Mesodermal cell (in vitro differentiated cells): ENCODE data around the gene DGKD.
A peak's percentile ranks its signal among the peaks of the same experiment; 100 is the strongest.

Source experiments
- H3K27ac ChIP-seq: 2 replicates; pipeline ENCODE4 v1.7.0; 2013; ENCODE audit warnings: mild to moderate bottlenecking, low read depth, low read length, moderate library complexity; ENCODE audit not compliant: severe bottlenecking
- H3K36me3 ChIP-seq: 2 replicates; pipeline ENCODE4 v1.7.1; 2013; ENCODE audit warnings: mild to moderate bottlenecking, low read length, moderate library complexity; ENCODE audit not compliant: control insufficient read depth, insufficient read depth
- H3K4me1 ChIP-seq: one replicate; pipeline ENCODE4 v1.7.1; 2013; ENCODE audit warnings: mild to moderate bottlenecking, low read length; ENCODE audit not compliant: insufficient read depth, control insufficient read depth, poor library complexity, severe bottlenecking
- H3K4me3 ChIP-seq: 2 replicates; pipeline ENCODE4 v1.7.0; 2013; ENCODE audit warnings: low read length, control low read depth, mild to moderate bottlenecking; ENCODE audit not compliant: insufficient read depth, poor library complexity, severe bottlenecking; ENCODE audit errors: extremely low read depth
- H3K9me3 ChIP-seq: 2 replicates; pipeline ENCODE4 v1.7.1; 2013; ENCODE audit warnings: mild to moderate bottlenecking, low read length, moderate library complexity; ENCODE audit not compliant: control insufficient read depth
- WGBS, 2 experiments: methylation state at CpG; one replicate each; pipeline ENCODE4 v1.1.5; 2013; ENCODE audit warnings: missing lambda C conversion rate in 2 of 2; ENCODE audit not compliant: insufficient coverage in 2 of 2; 5-methylcytosine and 5-hydroxymethylcytosine counted together

The DGKD gene

DNA sequence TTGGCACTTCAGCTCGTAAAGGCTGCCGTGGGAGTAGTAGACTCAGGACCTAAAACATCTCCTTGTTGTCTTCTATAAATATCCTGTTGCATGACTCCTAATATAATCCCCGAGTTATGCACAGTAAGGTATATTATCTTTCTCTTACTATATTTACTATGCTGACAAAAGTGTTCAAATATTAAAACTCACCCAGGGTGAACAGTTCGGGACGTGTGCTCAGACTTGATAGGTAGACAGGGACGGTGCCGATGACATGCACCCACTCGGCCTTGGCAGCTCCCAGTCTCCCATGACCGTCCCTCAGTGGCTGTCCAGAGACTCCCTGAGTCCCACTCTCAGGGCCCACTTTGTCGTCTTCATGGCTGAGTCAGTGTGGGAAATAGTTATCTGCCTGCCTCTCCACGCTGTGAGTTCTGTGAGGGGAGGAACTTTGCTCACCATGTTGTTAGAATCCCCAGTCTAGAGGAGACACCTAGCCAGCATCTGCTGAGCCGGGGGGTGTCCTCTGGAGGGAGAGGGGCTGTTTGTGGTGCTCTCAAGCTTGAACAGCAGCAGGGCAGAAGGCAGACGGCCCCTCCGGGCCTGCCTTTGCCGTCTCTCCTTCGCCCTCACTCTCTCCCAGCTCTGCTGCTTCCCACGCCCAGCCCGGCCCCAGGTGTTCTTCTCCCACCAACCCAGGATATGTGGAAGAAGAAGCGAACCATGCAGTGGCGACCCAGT is 75.0 kb downstream of the DGKD start:
- H3K9me3 ChIP-seq: peaks cover 8% of the 10 kb centered on the region
- H3K36me3 ChIP-seq: no peaks in the 10 kb centered on the region
- peaks cover 16% of the 10 kb centered on the region for H3K4me1 ChIP-seq
- H3K4me3 ChIP-seq: no peak overlapping the region
- 91 to 95% methylated on average over 12 to 13 of the region's 20 CpGs for WGBS, 2 experiments
- peak overlapping the region; percentile 59 for H3K27ac ChIP-seq

DNA sequence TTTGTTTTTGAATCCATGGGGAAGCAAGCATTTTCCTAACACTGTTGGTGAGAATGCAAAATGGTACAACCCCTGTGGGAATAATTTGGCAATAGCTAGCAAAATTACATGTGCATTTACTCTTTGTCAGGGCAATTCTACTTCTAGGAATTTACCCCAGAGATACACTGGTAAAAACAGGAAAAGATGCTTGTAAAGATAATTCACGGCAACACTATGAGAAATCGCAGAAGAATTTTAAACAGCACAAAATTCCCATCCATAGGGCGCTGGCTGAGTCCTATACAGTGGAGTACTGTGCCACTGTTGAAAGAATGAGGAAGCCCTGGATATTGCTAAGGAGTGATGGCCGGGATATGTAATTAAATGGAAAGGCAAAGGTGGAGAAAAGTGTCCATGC is 75.8 kb downstream of the DGKD start:
- H3K36me3 ChIP-seq: no peaks in the 10 kb centered on the region
- no peak overlapping the region for H3K4me3 ChIP-seq
- H3K9me3 ChIP-seq: peaks cover 8% of the 10 kb centered on the region
- peak overlapping the region; percentile 59 for H3K27ac ChIP-seq
- WGBS, 2 experiments: 90 to 100% methylated on average over 2 of the region's 4 CpGs
- peaks cover 16% of the 10 kb centered on the region for H3K4me1 ChIP-seq

DNA sequence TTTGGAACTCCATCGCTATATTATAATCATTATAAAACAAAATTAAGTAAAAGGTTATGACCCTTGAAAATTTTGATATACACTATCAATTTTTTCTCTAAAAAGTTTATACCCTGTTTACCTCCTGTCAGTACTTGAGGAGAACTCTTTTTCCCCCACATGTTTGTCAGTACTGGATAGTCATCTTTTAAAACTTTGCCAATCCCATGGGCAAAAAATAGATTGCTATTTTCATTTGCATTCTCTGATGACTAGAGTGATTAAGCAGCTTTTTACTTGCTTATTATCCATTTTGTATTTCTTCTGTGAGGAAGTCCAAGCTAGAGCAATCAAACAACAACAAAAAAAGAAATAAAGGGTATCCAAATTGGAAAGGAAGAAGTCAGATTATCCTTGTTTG is 76.4 kb downstream of the DGKD start:
- WGBS, 2 experiments: no CpG with 5 or more reads among the region's 1 CpG
- no peak overlapping the region for H3K4me3 ChIP-seq
- H3K4me1 ChIP-seq: peaks cover 16% of the 10 kb centered on the region
- peaks cover 2% of the 10 kb centered on the region for H3K36me3 ChIP-seq
- peaks cover 5% of the 10 kb centered on the region for H3K9me3 ChIP-seq
- H3K27ac ChIP-seq: no peak overlapping the region

DNA sequence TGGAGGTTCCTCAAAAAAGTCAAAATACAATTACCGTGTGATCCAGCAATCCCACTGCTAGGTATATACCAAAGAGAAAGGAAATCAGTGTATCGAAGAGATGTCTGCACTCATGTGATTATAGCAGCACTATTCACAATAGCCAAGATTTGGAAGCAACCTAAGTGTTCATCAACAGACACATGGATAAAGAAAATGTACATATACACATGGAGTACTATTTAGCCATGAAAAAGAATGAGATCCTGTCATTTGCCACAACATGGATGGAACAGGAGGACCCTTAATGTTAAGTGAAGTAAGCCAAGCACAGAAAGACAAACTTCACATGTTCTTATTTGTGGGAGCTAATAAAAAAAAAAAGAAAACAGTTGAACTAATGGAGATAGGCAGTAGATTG is 78.7 kb downstream of the DGKD start:
- Histone ChIP-seq H3K36me3 (peaks cover 26% of the 10 kb centered on the region), H3K4me3 (no peak overlapping the region), H3K27ac (no peak overlapping the region), H3K4me1 (peaks cover 16% of the 10 kb centered on the region), H3K9me3 (no peaks in the 10 kb centered on the region)
- 100% methylated on average over 1 of the region's 2 CpGs; no CpG with 5 or more reads in 1 of the 2 experiments for WGBS, 2 experiments

DNA sequence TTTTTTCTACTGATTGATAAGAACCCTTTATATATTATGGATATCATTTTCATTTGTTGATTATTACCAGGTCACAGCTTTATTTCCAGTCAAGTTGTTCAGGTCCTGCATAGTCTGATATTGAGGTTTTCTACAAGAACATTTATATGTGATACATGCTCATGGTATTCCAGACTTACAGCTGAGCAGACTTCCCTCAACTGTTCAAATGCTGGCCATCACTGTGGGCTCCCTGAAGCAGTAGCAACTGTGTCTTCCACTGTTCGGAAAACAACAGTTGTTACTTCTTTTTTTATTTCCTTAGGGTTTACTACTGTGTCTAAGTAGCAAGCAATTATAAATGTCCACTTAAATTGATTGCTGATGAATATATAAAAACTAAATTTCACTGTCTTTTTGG is 79.5 kb downstream of the DGKD start:
- WGBS, 2 experiments: no CpG with 5 or more reads among the region's 1 CpG
- H3K27ac ChIP-seq: no peak overlapping the region
- no peak overlapping the region for H3K4me3 ChIP-seq
- H3K4me1 ChIP-seq: peaks cover 16% of the 10 kb centered on the region
- H3K36me3 ChIP-seq: peaks cover 30% of the 10 kb centered on the region
- no peaks in the 10 kb centered on the region for H3K9me3 ChIP-seq

DNA sequence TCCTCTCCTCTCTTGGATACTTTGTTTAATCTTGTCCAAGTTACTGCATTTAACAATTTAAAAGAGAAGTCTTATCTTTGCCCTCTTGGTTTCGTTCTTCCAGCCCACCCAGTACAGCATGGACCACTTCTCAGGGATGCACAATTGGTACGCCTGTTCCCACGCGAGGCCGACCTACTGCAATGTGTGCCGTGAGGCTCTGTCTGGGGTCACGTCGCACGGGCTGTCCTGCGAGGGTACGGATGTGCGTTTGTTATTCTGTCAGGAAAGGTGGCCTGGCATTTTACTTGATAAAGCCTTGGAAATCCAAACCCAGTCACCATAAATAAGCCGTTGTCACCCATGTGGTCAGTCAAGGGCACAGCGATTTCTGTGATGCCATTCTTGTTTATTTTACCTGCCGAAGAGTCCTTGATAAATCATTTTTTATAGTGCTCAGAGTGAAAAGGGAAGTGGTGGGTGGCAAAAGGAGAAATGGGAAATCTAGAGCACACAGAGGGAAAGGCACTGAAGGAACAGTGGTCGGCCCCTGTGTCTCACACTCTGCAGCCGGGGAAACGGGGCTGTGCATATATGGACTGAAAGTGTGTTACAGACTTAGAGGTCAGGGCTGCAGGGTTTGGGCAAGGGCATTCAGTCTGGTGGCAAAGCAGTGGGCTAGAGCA is 80.5 kb downstream of the DGKD start:
- H3K9me3 ChIP-seq: no peaks in the 10 kb centered on the region
- peaks cover 8% of the 10 kb centered on the region for H3K4me1 ChIP-seq
- no peak overlapping the region for H3K27ac ChIP-seq
- H3K4me3 ChIP-seq: no peak overlapping the region
- WGBS, 2 experiments: 95 to 96% methylated on average over 17 to 18 of the region's 18 CpGs
- peaks cover 30% of the 10 kb centered on the region for H3K36me3 ChIP-seq

DNA sequence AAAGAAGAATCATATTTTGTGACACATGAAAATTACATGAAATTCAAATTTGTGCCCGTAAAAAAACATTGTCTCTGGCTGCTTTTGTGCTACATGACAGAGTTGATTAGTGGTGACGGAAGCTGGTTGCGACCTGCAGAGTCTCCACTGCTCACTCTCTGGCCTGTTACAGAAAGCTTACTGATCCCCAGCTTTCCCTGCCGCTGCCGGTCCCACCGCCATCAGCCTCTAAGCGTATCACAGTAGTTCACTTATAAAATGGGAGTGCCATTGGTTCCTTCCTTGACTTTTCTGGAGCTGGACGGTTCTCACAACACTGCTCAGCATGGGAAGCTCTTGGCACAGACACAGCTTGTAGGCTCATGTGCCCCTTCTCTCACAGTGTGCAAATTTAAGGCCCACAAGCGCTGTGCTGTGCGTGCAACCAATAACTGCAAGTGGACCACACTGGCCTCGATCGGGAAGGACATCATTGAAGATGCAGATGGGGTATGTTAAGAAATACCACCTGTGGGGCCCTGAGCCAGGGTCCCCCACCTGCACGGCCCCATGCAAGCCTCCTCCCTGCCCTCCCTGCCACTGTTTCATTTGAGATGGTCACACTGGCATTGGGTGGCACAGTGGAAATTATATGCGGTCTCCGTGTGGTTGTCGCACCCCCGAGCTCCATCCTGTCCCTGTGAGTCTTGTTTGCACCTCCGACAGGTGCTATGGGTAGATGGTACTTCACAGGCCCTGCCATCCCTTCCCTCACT is 81.3 kb downstream of the DGKD start:
- 95 to 96% methylated on average over 17 of the region's 18 CpGs for WGBS, 2 experiments
- Histone ChIP-seq H3K9me3 (no peaks in the 10 kb centered on the region), H3K36me3 (peaks cover 30% of the 10 kb centered on the region), H3K4me3 (no peak overlapping the region), H3K27ac (no peak overlapping the region), H3K4me1 (peaks cover 4% of the 10 kb centered on the region)

DNA sequence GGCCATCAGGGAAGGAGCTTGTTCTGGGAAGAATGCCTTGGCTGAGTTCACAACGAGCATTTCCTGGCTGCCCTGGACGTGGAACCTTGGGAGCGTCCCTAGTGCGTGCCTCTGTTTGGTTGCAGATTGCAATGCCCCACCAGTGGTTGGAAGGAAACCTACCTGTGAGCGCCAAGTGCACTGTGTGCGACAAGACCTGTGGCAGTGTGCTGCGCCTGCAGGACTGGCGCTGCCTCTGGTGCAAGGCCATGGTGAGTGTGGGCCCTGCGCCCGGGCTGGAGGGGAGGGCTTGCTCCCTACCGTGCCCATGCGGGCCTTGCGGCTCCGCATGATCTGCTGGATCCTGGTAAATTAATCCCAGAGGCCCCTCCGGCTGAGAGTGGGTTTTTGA is 81.9 kb downstream of the DGKD start:
- no peaks in the 10 kb centered on the region for H3K4me1 ChIP-seq
- no peaks in the 10 kb centered on the region for H3K9me3 ChIP-seq
- H3K4me3 ChIP-seq: no peak overlapping the region
- peaks cover 30% of the 10 kb centered on the region for H3K36me3 ChIP-seq
- no peak overlapping the region for H3K27ac ChIP-seq
- WGBS, 2 experiments: 97 to 98% methylated on average over 10 to 15 of the region's 15 CpGs

DNA sequence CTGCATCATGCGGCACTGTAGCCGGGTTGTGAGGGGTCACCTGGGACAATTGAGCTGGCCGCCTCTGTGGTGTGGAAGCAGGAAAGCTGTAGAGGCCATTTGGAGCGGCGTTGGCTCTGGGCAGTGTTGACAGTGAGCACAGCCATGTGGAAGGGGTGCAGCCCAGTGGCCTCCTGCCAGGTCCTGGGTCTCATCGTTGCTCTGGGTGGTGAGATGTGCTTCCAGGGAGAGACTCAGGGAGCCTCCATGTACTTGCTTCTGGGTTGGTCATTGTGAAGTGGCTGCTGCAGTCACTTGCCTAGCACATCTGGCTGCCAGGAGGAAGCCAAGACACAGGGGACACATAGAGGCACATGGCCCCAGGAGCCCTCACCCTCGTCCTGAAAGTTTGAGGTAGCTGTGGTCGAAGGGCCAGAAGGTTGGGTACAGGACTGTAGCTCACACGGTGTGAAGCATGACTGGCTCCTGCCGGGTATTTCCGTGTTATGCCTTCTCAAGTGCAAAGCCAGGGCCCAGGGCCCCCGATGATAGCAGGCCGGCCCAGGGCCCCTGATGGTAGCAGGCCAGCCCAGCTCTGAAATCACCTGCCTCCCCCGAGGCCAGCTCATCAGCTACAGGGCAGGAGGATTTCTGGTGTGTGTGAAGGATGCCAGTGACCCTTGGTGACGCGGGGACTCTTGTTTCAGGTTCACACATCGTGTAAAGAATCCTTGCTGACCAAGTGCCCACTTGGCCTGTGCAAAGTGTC is 82.6 kb downstream of the DGKD start:
- no peak overlapping the region for H3K4me3 ChIP-seq
- no peaks in the 10 kb centered on the region for H3K4me1 ChIP-seq
- H3K9me3 ChIP-seq: no peaks in the 10 kb centered on the region
- 92 to 96% methylated on average over 14 to 16 of the region's 17 CpGs for WGBS, 2 experiments
- no peak overlapping the region for H3K27ac ChIP-seq
- H3K36me3 ChIP-seq: peaks cover 30% of the 10 kb centered on the region

DNA sequence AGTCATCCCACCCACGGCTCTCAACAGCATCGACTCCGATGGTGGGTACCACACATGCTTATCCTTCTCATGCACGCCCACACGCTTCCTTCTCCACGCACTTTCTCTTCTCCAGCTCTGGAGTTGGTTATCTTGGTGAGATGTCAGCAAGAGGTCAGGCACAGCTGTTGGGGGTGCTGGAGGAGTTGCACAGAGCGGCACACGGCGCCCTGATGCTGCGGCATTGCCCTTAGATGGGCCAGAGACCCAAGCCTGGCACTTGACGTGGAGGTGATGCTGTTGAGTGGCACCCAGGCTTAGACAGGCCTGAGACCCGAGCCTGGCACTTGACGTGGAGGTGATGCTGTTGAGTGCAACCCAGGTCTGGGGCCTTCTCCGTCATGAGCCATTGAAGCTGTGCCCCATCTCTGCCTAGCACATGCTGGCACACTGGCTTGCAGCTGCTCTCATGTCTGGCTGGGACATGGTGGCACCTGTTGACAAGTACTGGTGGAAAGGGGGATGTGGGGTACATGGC is 83.2 kb downstream of the DGKD start:
- no peaks in the 10 kb centered on the region for H3K4me1 ChIP-seq
- H3K36me3 ChIP-seq: peaks cover 30% of the 10 kb centered on the region
- no peak overlapping the region for H3K27ac ChIP-seq
- 92 to 93% methylated on average over 9 to 12 of the region's 14 CpGs for WGBS, 2 experiments
- H3K9me3 ChIP-seq: no peaks in the 10 kb centered on the region
- no peak overlapping the region for H3K4me3 ChIP-seq
